ENCODE results near the gene DLG5. TPM values are rescaled to one million over a fixed set of nuclear protein-coding genes. Genes with fewer than 3 reads are reported as not detected.

DLG5 gene
- total and polyA plus RNA-seq, 4 donors = 1.2 to 7.1 (median 4.6) TPM

- peaks cover 0 to 44% (median 9%) of the 10 kb centered on the region in 4 donors for H3K36me3 ChIP-seq (ENCODE audit: control insufficient read depth in 4 of 4, insufficient read depth in 3 of 4, low read depth in 1 of 4, low read length in 3 of 4)
- H3K4me3 ChIP-seq (ENCODE audit: low read depth in 1 of 3, low read length in 3 of 3) = no peak overlapping the region
- H3K4me1 ChIP-seq (ENCODE audit: control insufficient read depth in 4 of 4, insufficient read depth in 4 of 4, low read length in 3 of 4) = no peaks in the 10 kb centered on the region
- TF ChIP-seq, protein P1, sequence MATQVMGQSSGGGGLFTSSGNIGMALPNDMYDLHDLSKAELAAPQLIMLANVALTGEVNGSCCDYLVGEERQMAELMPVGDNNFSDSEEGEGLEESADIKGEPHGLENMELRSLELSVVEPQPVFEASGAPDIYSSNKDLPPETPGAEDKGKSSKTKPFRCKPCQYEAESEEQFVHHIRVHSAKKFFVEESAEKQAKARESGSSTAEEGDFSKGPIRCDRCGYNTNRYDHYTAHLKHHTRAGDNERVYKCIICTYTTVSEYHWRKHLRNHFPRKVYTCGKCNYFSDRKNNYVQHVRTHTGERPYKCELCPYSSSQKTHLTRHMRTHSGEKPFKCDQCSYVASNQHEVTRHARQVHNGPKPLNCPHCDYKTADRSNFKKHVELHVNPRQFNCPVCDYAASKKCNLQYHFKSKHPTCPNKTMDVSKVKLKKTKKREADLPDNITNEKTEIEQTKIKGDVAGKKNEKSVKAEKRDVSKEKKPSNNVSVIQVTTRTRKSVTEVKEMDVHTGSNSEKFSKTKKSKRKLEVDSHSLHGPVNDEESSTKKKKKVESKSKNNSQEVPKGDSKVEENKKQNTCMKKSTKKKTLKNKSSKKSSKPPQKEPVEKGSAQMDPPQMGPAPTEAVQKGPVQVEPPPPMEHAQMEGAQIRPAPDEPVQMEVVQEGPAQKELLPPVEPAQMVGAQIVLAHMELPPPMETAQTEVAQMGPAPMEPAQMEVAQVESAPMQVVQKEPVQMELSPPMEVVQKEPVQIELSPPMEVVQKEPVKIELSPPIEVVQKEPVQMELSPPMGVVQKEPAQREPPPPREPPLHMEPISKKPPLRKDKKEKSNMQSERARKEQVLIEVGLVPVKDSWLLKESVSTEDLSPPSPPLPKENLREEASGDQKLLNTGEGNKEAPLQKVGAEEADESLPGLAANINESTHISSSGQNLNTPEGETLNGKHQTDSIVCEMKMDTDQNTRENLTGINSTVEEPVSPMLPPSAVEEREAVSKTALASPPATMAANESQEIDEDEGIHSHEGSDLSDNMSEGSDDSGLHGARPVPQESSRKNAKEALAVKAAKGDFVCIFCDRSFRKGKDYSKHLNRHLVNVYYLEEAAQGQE (IDR thresholded peaks at IDR 0.05) = no peak
- TF ChIP-seq, protein P2, sequence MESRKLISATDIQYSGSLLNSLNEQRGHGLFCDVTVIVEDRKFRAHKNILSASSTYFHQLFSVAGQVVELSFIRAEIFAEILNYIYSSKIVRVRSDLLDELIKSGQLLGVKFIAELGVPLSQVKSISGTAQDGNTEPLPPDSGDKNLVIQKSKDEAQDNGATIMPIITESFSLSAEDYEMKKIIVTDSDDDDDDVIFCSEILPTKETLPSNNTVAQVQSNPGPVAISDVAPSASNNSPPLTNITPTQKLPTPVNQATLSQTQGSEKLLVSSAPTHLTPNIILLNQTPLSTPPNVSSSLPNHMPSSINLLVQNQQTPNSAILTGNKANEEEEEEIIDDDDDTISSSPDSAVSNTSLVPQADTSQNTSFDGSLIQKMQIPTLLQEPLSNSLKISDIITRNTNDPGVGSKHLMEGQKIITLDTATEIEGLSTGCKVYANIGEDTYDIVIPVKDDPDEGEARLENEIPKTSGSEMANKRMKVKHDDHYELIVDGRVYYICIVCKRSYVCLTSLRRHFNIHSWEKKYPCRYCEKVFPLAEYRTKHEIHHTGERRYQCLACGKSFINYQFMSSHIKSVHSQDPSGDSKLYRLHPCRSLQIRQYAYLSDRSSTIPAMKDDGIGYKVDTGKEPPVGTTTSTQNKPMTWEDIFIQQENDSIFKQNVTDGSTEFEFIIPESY (IDR thresholded peaks at IDR 0.05) = no peak
- no peak for TF ChIP-seq JUND (IDR thresholded peaks at IDR 0.05)
- TF ChIP-seq FOXA1 (IDR thresholded peaks at IDR 0.05) = no peak
- TF ChIP-seq, protein P3, sequence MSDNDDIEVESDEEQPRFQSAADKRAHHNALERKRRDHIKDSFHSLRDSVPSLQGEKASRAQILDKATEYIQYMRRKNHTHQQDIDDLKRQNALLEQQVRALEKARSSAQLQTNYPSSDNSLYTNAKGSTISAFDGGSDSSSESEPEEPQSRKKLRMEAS (IDR thresholded peaks at IDR 0.05) = no peak
- no peak overlapping the region for H3K27ac ChIP-seq (ENCODE audit: low read depth in 1 of 2, low read length in 2 of 2)
- no peak overlapping the region for H3K9ac ChIP-seq (ENCODE audit: low read depth in 1 of 2, low read length in 2 of 2)
- no peaks in the 10 kb centered on the region for H3K27me3 ChIP-seq (ENCODE audit: control insufficient read depth in 4 of 4, insufficient read depth in 4 of 4, low read length in 3 of 4)
- no peak for DNase-seq (ENCODE audit: low spot score)
- WGBS = 95% methylated on average over 6 of the region's 6 CpGs
- no peaks in the 10 kb centered on the region for H3K9me3 ChIP-seq (ENCODE audit: control insufficient read depth in 4 of 4, low read length in 3 of 4)
Measured at GRCh38 chr10:77833225-77833624, 93.3 kb downstream of the DLG5 start.

DNA sequence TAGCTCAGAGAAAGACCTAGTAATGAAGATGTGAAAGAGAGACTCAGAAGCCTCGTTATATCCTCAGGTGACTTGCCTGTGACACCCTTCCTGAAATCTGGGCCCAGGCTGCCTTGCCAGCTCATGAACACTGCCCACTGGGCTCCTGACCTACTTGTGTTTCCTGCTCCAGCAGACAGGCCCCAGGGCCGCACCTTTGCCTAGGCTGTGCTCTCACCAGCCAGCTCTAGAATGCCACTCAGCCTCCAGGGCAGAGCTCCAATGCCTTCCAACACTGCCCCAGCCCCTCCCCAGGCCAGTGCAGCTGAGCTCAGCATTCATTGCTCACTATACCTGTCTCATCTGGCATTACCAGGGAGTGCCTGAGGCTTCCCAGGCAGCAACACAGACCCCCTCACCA lies 94.3 kb downstream of the DLG5 start:
- TF ChIP-seq FOXA1 (IDR thresholded peaks at IDR 0.05) = no peak
- no peak for TF ChIP-seq CTCF (IDR thresholded peaks at IDR 0.05; ENCODE audit: low read depth, low read length, missing input control)
- TF ChIP-seq, protein P2 (IDR thresholded peaks at IDR 0.05) = no peak
- TF ChIP-seq FOXA2 (IDR thresholded peaks at IDR 0.05) = no peak
- TF ChIP-seq, protein P4, sequence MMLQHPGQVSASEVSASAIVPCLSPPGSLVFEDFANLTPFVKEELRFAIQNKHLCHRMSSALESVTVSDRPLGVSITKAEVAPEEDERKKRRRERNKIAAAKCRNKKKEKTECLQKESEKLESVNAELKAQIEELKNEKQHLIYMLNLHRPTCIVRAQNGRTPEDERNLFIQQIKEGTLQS (IDR thresholded peaks at IDR 0.05) = no peak
- TF ChIP-seq, protein P1 (IDR thresholded peaks at IDR 0.05) = no peak
- TF ChIP-seq TAF1 (conservative IDR thresholded peaks at IDR 0.05) = no peak
- TF ChIP-seq, protein P3 (IDR thresholded peaks at IDR 0.05) = no peak
- TF ChIP-seq GABPA (IDR thresholded peaks at IDR 0.05 in 1 of 2, conservative IDR thresholded peaks at IDR 0.05 in 1 of 2) = no peak
- TF ChIP-seq NR2F2 (IDR thresholded peaks at IDR 0.05) = no peak
- TF ChIP-seq RAD21 (IDR thresholded peaks at IDR 0.05) = no peak
- TF ChIP-seq SP1 (IDR thresholded peaks at IDR 0.05) = no peak
- H3K9ac ChIP-seq (ENCODE audit: low read depth in 1 of 2, low read length in 2 of 2) = no peak overlapping the region
- H3K36me3 ChIP-seq (ENCODE audit: control insufficient read depth in 4 of 4, insufficient read depth in 3 of 4, low read depth in 1 of 4, low read length in 3 of 4) = peaks cover 0 to 44% (median 10%) of the 10 kb centered on the region in 4 donors
- WGBS = 91% methylated on average over 2 of the region's 2 CpGs
- no peak overlapping the region for H3K27ac ChIP-seq (ENCODE audit: low read depth in 1 of 2, low read length in 2 of 2)
- no peak for DNase-seq (ENCODE audit: low spot score)
- no peak overlapping the region for H3K4me3 ChIP-seq (ENCODE audit: low read depth in 1 of 3, low read length in 3 of 3)
- no peaks in the 10 kb centered on the region for H3K27me3 ChIP-seq (ENCODE audit: control insufficient read depth in 4 of 4, insufficient read depth in 4 of 4, low read length in 3 of 4)
- no peaks in the 10 kb centered on the region for H3K4me1 ChIP-seq (ENCODE audit: control insufficient read depth in 4 of 4, insufficient read depth in 4 of 4, low read length in 3 of 4)
- no peaks in the 10 kb centered on the region for H3K9me3 ChIP-seq (ENCODE audit: control insufficient read depth in 4 of 4, low read length in 3 of 4)
